OCI-LY1 (cell line): ENCODE data around the gene PLEKHF1.

Experiments
- H2AFZ ChIP-seq: fragments of 200-600 bp; sonication (generic), shearing (Covaris generic); 2 replicates; pipeline ENCODE4 v1.6.0; 2014; ENCODE audit warnings: antibody characterized with exemption, mild to moderate bottlenecking, low read length
- H3F3A ChIP-seq: fragments of 200-600 bp; sonication (generic), shearing (Covaris generic); 2 replicates; pipeline ENCODE4 v1.6.0; 2014; ENCODE audit warnings: mild to moderate bottlenecking, antibody characterized with exemption, low read length, moderate library complexity; ENCODE audit not compliant: insufficient read depth
- H3K27ac ChIP-seq: fragments of 200-600 bp; sonication (generic); 2 replicates; pipeline ENCODE4 v1.5.1; 2014; ENCODE audit warnings: low read length, mixed run types, mild to moderate bottlenecking, low read depth; ENCODE audit not compliant: poor library complexity, severe bottlenecking
- H3K27me3 ChIP-seq: fragments of 200-600 bp; sonication (generic); 2 replicates; pipeline ENCODE4 v1.6.0; 2014; ENCODE audit warnings: antibody characterized with exemption, mild to moderate bottlenecking, low read length, moderate library complexity; ENCODE audit not compliant: insufficient read depth
- H3K36me3 ChIP-seq: fragments of 200-600 bp; sonication (generic); 2 replicates; pipeline ENCODE4 v1.6.1; 2014; ENCODE audit warnings: mild to moderate bottlenecking, antibody characterized with exemption, low read length, moderate library complexity, mixed read lengths; ENCODE audit not compliant: insufficient read depth
- H3K4me1 ChIP-seq: fragments of 200-600 bp; sonication (generic); 2 replicates; pipeline ENCODE4 v1.5.1; 2014; ENCODE audit warnings: mild to moderate bottlenecking, low read length, moderate library complexity; ENCODE audit not compliant: insufficient read depth, severe bottlenecking
- H3K4me2 ChIP-seq: fragments of 200-600 bp; sonication (generic), shearing (Covaris generic); 2 replicates; pipeline ENCODE4 v1.6.1; 2014; ENCODE audit warnings: low read length
- H3K4me3 ChIP-seq: fragments of 200-600 bp; sonication (generic); 2 replicates; pipeline ENCODE4 v1.5.1; 2014; ENCODE audit warnings: low read length, low read depth, mild to moderate bottlenecking, mixed read lengths; ENCODE audit not compliant: poor library complexity, severe bottlenecking
- H3K79me2 ChIP-seq: fragments of 200-600 bp; shearing (Covaris generic); 2 replicates; pipeline ENCODE4 v1.6.1; 2016; ENCODE audit warnings: mixed run types, low read length, mixed read lengths; ENCODE audit not compliant: insufficient read depth
- H3K9ac ChIP-seq: fragments of 200-600 bp; sonication (generic), shearing (Covaris generic); 2 replicates; pipeline ENCODE4 v1.6.1; 2014; ENCODE audit warnings: mild to moderate bottlenecking, low read length, mixed read lengths
- H3K9me2 ChIP-seq: fragments of 200-600 bp; sonication (generic), shearing (Covaris generic); 2 replicates; pipeline ENCODE4 v1.6.1; 2014; ENCODE audit warnings: low read depth, mild to moderate bottlenecking, low read length, mixed read lengths
- H3K9me3 ChIP-seq: fragments of 200-600 bp; shearing (Covaris generic); 2 replicates; pipeline ENCODE4 v1.6.1; 2014; ENCODE audit warnings: low read length, mixed read lengths
- H4K20me1 ChIP-seq: fragments of 200-600 bp; sonication (generic), shearing (Covaris generic); 2 replicates; pipeline ENCODE4 v1.6.0; 2016; ENCODE audit warnings: mild to moderate bottlenecking, low read length; ENCODE audit not compliant: insufficient read depth
- EZH2 ChIP-seq: fragments of 200-600 bp; sonication (generic), shearing (Covaris generic); IDR thresholded peaks from 2 replicates; pipeline ENCODE4 v1.8.0; 2017; ENCODE audit warnings: borderline replicate concordance, mixed run types, mild to moderate bottlenecking, antibody characterized with exemption, low read length, moderate library complexity, mixed read lengths
- TF ChIP-seq, protein P1 (sequence below): fragments of 200-600 bp; sonication (generic), shearing (Covaris generic); IDR thresholded peaks from 2 replicates; pipeline ENCODE4 v1.5.1; 2017; ENCODE audit warnings: mild to moderate bottlenecking, antibody characterized with exemption, low read length, moderate library complexity, mixed read lengths

PLEKHF1 gene

DNA sequence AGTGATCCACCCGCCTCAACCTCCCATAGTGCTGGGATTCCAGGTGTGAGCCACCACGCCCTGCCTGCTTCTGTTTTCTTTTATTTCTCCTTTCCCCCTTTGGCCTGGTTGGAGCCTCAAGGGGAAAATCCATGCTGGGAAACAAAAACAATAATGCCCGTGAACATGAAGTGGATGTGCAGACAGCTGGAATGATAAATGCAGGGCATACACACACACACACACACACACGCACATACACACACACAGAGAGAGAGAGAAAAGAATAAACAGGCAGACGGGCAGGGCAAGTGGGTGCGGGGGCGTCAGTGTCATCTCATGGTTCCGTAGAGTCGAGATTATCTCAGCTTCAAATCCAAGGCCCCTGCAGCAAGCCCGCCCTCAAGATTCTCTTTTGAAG lies 4.4 kb upstream of the PLEKHF1 start:
- Histone ChIP-seq H2AFZ (no peak overlapping the region), H4K20me1 (no peaks in the 10 kb centered on the region), H3K27ac (no peak overlapping the region), H3K9me3 (no peaks in the 10 kb centered on the region), H3K36me3 (no peaks in the 10 kb centered on the region), H3K4me1 (peaks cover 10% of the 10 kb centered on the region), H3K9me2 (no peaks in the 10 kb centered on the region), H3K27me3 (peaks cover 11% of the 10 kb centered on the region; the same call in 1 of the 2 replicates), H3K9ac (no peak overlapping the region), H3F3A (peaks cover 5% of the 10 kb centered on the region; the same call in 1 of the 2 replicates), H3K4me2 (no peak overlapping the region), H3K79me2 (no peaks in the 10 kb centered on the region), H3K4me3 (no peak overlapping the region)
- TF ChIP-seq, protein P1, sequence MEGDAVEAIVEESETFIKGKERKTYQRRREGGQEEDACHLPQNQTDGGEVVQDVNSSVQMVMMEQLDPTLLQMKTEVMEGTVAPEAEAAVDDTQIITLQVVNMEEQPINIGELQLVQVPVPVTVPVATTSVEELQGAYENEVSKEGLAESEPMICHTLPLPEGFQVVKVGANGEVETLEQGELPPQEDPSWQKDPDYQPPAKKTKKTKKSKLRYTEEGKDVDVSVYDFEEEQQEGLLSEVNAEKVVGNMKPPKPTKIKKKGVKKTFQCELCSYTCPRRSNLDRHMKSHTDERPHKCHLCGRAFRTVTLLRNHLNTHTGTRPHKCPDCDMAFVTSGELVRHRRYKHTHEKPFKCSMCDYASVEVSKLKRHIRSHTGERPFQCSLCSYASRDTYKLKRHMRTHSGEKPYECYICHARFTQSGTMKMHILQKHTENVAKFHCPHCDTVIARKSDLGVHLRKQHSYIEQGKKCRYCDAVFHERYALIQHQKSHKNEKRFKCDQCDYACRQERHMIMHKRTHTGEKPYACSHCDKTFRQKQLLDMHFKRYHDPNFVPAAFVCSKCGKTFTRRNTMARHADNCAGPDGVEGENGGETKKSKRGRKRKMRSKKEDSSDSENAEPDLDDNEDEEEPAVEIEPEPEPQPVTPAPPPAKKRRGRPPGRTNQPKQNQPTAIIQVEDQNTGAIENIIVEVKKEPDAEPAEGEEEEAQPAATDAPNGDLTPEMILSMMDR: no peak
- TF ChIP-seq EZH2: no peak

DNA sequence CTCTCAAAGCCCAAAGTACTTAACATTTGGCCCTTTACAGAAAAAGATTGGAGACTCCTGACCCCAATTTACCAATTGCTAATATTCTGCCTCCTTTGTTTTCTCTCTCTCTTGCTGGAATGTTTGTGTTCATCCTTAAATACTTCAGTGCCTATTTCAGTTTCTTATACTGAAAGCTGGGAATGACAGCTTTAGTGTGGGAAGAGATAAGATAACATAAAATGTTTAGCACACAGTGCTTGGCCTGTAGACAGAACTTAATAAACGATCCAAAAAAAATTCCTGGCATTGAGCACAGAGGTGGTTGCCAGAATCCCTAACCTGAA lies 3.0 kb upstream of the PLEKHF1 start:
- H3K4me1 ChIP-seq: peaks cover 24% of the 10 kb centered on the region
- H4K20me1 ChIP-seq: no peaks in the 10 kb centered on the region
- H3K79me2 ChIP-seq: no peaks in the 10 kb centered on the region
- no peak for TF ChIP-seq EZH2
- TF ChIP-seq, protein P1: no peak
- no peak overlapping the region for H2AFZ ChIP-seq
- H3K9me2 ChIP-seq: no peaks in the 10 kb centered on the region
- no peaks in the 10 kb centered on the region for H3K36me3 ChIP-seq
- H3K4me2 ChIP-seq: no peak overlapping the region
- H3K27me3 ChIP-seq: peaks cover 11% of the 10 kb centered on the region; the same call in 1 of the 2 replicates
- no peak overlapping the region for H3K9ac ChIP-seq
- H3K9me3 ChIP-seq: no peaks in the 10 kb centered on the region
- H3K27ac ChIP-seq: no peak overlapping the region
- peaks cover 5% of the 10 kb centered on the region; the same call in 1 of the 2 replicates for H3F3A ChIP-seq
- no peak overlapping the region for H3K4me3 ChIP-seq

DNA sequence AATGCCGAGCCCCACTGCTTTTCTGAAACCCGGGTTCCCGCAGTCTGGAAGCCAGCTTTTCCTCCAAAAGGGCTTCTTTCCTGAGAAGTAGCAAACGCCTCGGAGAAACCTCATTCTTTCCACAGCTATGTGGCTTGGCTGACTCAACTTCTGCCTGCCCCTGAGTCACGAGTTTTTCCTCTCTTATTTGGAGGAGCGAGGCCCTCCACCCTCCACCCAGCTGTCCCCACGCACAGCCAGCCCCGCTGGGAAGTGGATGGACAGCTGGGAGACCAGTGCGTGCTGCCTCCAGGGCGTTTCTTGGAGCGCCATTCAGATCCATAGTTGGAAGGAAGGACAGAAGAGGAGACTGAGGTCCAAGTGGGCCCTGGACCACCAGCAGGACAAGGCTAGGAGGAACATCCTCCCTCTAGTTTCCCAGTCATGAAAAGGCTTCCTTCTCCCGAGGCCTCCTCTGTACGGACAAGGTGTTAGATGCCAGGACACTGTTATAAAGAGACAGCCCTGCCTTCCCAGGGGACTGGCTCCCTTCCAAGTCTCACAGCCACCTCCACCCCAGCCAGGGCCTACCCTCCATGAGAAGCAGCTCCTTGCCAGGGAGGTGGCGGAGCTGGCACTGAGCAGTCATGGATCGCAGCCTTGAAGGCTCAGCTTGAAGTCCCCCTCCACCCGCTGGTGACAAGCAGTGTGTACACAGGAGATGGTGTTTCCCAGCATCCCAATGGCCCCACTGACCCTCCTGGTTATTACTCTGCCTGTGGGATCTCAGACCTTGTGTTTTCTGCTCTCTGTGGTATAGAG lies 2.5 kb upstream of the PLEKHF1 start:
- H3K79me2 ChIP-seq: no peaks in the 10 kb centered on the region
- H3K9me2 ChIP-seq: no peaks in the 10 kb centered on the region
- no peaks in the 10 kb centered on the region for H3K36me3 ChIP-seq
- TF ChIP-seq EZH2: no peak
- TF ChIP-seq, protein P1: no peak
- no peak overlapping the region for H3K27ac ChIP-seq
- H3K27me3 ChIP-seq: 0 out of 2 replicates have a peak, but pooled peaks cover 6% of the 10 kb centered on the region
- H3F3A ChIP-seq: peaks cover 5% of the 10 kb centered on the region; the same call in 1 of the 2 replicates
- H3K9ac ChIP-seq: no peak overlapping the region
- no peak overlapping the region for H3K4me3 ChIP-seq
- H2AFZ ChIP-seq: no peak overlapping the region
- peaks cover 30% of the 10 kb centered on the region for H3K4me1 ChIP-seq
- no peaks in the 10 kb centered on the region for H3K9me3 ChIP-seq
- H4K20me1 ChIP-seq: no peaks in the 10 kb centered on the region
- H3K4me2 ChIP-seq: no peak overlapping the region
